ENCODE data around the gene NUDT3. TPM values are rescaled to one million over a fixed set of nuclear protein-coding genes. Genes with fewer than 3 reads are reported as not detected.

Gene NUDT3
- total RNA-seq, 1 experiment from 2014 or later, result 25.2 TPM

- Histone ChIP-seq H3K79me2 (ENCODE audit: insufficient read depth, low read length) (peaks cover 89% of the 10 kb centered on the region), H4K20me1 (ENCODE audit: insufficient read depth) (peaks cover 6% of the 10 kb centered on the region; the same call in 1 of the 2 replicates), H3K27ac (ENCODE audit: low read depth, low read length) (no peak overlapping the region), H2AFZ (ENCODE audit: low read depth, low read length, poor library complexity, severe bottlenecking) (no peak overlapping the region), H3K4me3 (replicated peaks in 1 of 2; ENCODE audit: low read depth in 1 of 2, low read length in 2 of 2) (no peak overlapping the region), H3K9me3 (ENCODE audit: control insufficient read depth in 1 of 2, insufficient read depth in 1 of 2, low read depth in 1 of 2, low read length in 2 of 2) (no peaks in the 10 kb centered on the region), H3K9me2 (ENCODE audit: insufficient read depth) (no peaks in the 10 kb centered on the region), H3K4me2 (ENCODE audit: low read length) (no peak overlapping the region), H3K4me1 (ENCODE audit: control insufficient read depth in 1 of 2, insufficient read depth in 2 of 2, low read length in 2 of 2) (peaks cover 0 to 7% of the 10 kb centered on the region in 2 experiments; a peak in 1 of 4 replicates), H3K9ac (ENCODE audit: low read length) (no peak overlapping the region), H3K27me3 (ENCODE audit: insufficient read depth, low read length) (no peaks in the 10 kb centered on the region), H3K36me3 (ENCODE audit: control insufficient read depth in 1 of 2, insufficient read depth in 2 of 2, low read length in 2 of 2) (peaks cover 0 to 2% of the 10 kb centered on the region in 2 experiments; a peak in 1 of 4 replicates)
- ChIA-PET RAD21 (ENCODE audit: low non-redundant PET in 1 of 2, low total read pairs in 2 of 2, uncharacterized antibody in 2 of 2, unreplicated experiment in 2 of 2) (no interaction called here), CTCF (no interaction called here), POLR2A (no interaction called here)
- intact Hi-C loops (cut with micrococcal nuclease), result no loop called here
- TF ChIP-seq ZBTB33 (IDR thresholded peaks at IDR 0.05; ENCODE audit: extremely low read depth, insufficient replicate concordance, low read length), result no peak
- no peak for TF ChIP-seq POLR2A (IDR thresholded peaks at IDR 0.05; ENCODE audit: borderline replicate concordance, extremely low read depth, insufficient read depth, insufficient read length)
- TF ChIP-seq, protein P1, sequence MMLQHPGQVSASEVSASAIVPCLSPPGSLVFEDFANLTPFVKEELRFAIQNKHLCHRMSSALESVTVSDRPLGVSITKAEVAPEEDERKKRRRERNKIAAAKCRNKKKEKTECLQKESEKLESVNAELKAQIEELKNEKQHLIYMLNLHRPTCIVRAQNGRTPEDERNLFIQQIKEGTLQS (IDR thresholded peaks at IDR 0.05), result no peak
- TF ChIP-seq EGR1 (IDR thresholded peaks at IDR 0.05; ENCODE audit: low read depth), result no peak
- no peak for TF ChIP-seq SP1 (IDR thresholded peaks at IDR 0.05; ENCODE audit: low read depth)
- TF ChIP-seq CBX3 (IDR thresholded peaks at IDR 0.05; ENCODE audit: low read depth), result no peak
- TF ChIP-seq TCF7L2 (IDR thresholded peaks at IDR 0.05; ENCODE audit: borderline replicate concordance, extremely low read depth, insufficient read depth, insufficient read length), result no peak
- no peak for TF ChIP-seq YY1 (IDR thresholded peaks at IDR 0.05; ENCODE audit: extremely low read depth, insufficient replicate concordance, low read depth, low read length)
- no peak for TF ChIP-seq ZFX (IDR thresholded peaks at IDR 0.05)
- TF ChIP-seq ZNF274 (IDR thresholded peaks at IDR 0.05; ENCODE audit: low read depth, low read length), result no peak
- TF ChIP-seq SIN3A (IDR thresholded peaks at IDR 0.05; ENCODE audit: low read depth), result no peak
- TF ChIP-seq, protein P2, sequence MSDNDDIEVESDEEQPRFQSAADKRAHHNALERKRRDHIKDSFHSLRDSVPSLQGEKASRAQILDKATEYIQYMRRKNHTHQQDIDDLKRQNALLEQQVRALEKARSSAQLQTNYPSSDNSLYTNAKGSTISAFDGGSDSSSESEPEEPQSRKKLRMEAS (IDR thresholded peaks at IDR 0.05), result no peak
- BruUV-seq (replicated peaks), result no TSS peak
- DNase-seq (ENCODE audit: low read depth, low spot score) (no peak), ATAC-seq (no peak)
Observed at GRCh38 chr6:34340906-34341480, 51.5 kb downstream of the NUDT3 start.

Data from HCT116 (cell line).